GM12878 (cell line): ENCODE results near the gene LACRT. TPM values are rescaled to one million over a fixed set of nuclear protein-coding genes. Genes with fewer than 3 reads are reported as not detected.

Experiments
- ATAC-seq: fragments of 200-7000 bp; cut with Tn5 transposase; 3 replicates; pipeline ENCODE4 v1.9.1; 2020; ENCODE audit warnings: mild to moderate bottlenecking, moderate library complexity
- BruUV-seq: library from RNA; stranded (reverse); fragments of 400-500 nt; replicated peaks from 2 replicates; lab custom pipeline; 2021; lab: Mats Ljungman, UMichigan
- CTCF ChIA-PET: fragments of 300-600 bp; sonication (Branson Sonifier 250); formaldehyde crosslinking; extraction: SDS; loops from one replicate; lab custom pipeline; 2021; ENCODE audit warnings: inconsistent platforms; lab: Yijun Ruan, JAX
- POLR2A ChIA-PET: fragments of 350-600 bp; formaldehyde crosslinking; extraction: SDS; loops from one replicate; lab custom pipeline; 2021; ENCODE audit warnings: inconsistent platforms; lab: Charles Lee
- RAD21 ChIA-PET: fragments of 300-600 bp; sonication (Branson Sonifier 250); formaldehyde crosslinking; loops from one replicate; lab custom pipeline; 2023; ENCODE audit warnings: antibody characterized with exemption; ENCODE audit not compliant: unreplicated experiment; lab: Charles Lee
- SMC1A ChIA-PET: fragments of 300-600 bp; sonication (Branson Sonifier 250); formaldehyde crosslinking; loops from one replicate; lab custom pipeline; 2023; ENCODE audit not compliant: unreplicated experiment, uncharacterized antibody; lab: Charles Lee
- DNase-seq: peaks from one replicate; pipeline ENCODE4 v3.0.0-alpha.2; 2011; ENCODE audit warnings: low read depth, low spot score
- FAIRE-seq: peaks from 3 replicates; lab custom pipeline; 2011; peaks lifted over from hg19 to GRCh38; lab: Jason Lieb, UNC
- H2AFZ ChIP-seq: 2 replicates; pipeline ENCODE4 v1.6.0; 2011; ENCODE audit warnings: low read depth, low read length, control low read depth; ENCODE audit not compliant: control insufficient read depth
- H3K27ac ChIP-seq: 2 replicates; pipeline ENCODE4 v1.5.1; 2011; ENCODE audit warnings: control low read depth; ENCODE audit not compliant: control insufficient read depth, insufficient read depth
- H3K27me3 ChIP-seq, 2 experiments: replicated peaks in 1 of 2; 2 replicates each; pipeline versions ENCODE4 v1.6.0 to v1.6.1; 2011; ENCODE audit warnings: low read length in 1 of 2; ENCODE audit not compliant: control insufficient read depth in 2 of 2, insufficient read depth in 2 of 2
- H3K36me3 ChIP-seq, 2 experiments: 2 replicates each; pipeline ENCODE4 v1.5.1; 2011; ENCODE audit warnings: low read length in 1 of 2; ENCODE audit not compliant: control insufficient read depth in 2 of 2, insufficient read depth in 2 of 2
- H3K4me1 ChIP-seq: 2 replicates; pipeline ENCODE4 v1.6.1; 2011; ENCODE audit warnings: mild to moderate bottlenecking, low read length, moderate library complexity, mixed read lengths; ENCODE audit not compliant: control insufficient read depth, insufficient read depth
- H3K4me2 ChIP-seq: 2 replicates; pipeline ENCODE4 v1.6.0; 2011; ENCODE audit warnings: control low read depth; ENCODE audit not compliant: control insufficient read depth, insufficient read depth
- H3K4me3 ChIP-seq: fragments of 200-600 bp; sonication (generic); 2 replicates; pipeline ENCODE4 v1.5.1; 2016
- H3K79me2 ChIP-seq: 2 replicates; pipeline ENCODE4 v1.6.0; 2011; ENCODE audit warnings: low read length; ENCODE audit not compliant: control insufficient read depth, insufficient read depth
- H3K9ac ChIP-seq: 2 replicates; pipeline ENCODE4 v1.8.0; 2011; ENCODE audit warnings: low read length, control low read depth, mixed read lengths; ENCODE audit not compliant: control insufficient read depth, insufficient read depth
- H3K9me3 ChIP-seq: replicated peaks from 3 replicates; pipeline ENCODE4 v1.5.1; 2011; ENCODE audit warnings: mild to moderate bottlenecking, low read length; ENCODE audit not compliant: control insufficient read depth, insufficient read depth
- H4K20me1 ChIP-seq: 2 replicates; pipeline ENCODE4 v1.6.0; 2011; ENCODE audit not compliant: control insufficient read depth, insufficient read depth
- DPF2 ChIP-seq: fragments of 450-650 bp; IDR thresholded peaks from 2 replicates; pipeline ENCODE4 v1.6.1; 2017; ENCODE audit warnings: mild to moderate bottlenecking
- MEF2A ChIP-seq: IDR thresholded peaks from 2 replicates; pipeline ENCODE4 v1.6.1; 2011; ENCODE audit warnings: low read depth, mild to moderate bottlenecking, low read length, moderate library complexity; ENCODE audit not compliant: insufficient read depth
- MEF2B ChIP-seq: fragments of 450-650 bp; IDR thresholded peaks from 2 replicates; pipeline ENCODE4 v1.6.1; 2018; ENCODE audit warnings: mild to moderate bottlenecking, moderate library complexity; ENCODE audit not compliant: partially characterized antibody, poor library complexity, severe bottlenecking
- SPI1 ChIP-seq: IDR thresholded peaks from 2 replicates; pipeline ENCODE4 v1.6.1; 2011; ENCODE audit warnings: low read depth, mild to moderate bottlenecking, low read length, moderate library complexity, borderline replicate concordance; ENCODE audit not compliant: insufficient read depth
- ZNF217 ChIP-seq: fragments of 450-650 bp; IDR thresholded peaks from 2 replicates; pipeline ENCODE4 v1.6.1; 2017; ENCODE audit warnings: antibody characterized with exemption, mild to moderate bottlenecking
- WGBS: methylation state at CpG from one replicate; pipeline ENCODE4 v1.1.6; 2016; ENCODE audit warnings: low lambda C conversion rate; ENCODE audit not compliant: insufficient replicate concordance, insufficient coverage; ENCODE audit errors: missing lambda C conversion rate; 5-methylcytosine and 5-hydroxymethylcytosine counted together
- in situ Hi-C: fragments of 300-500 bp; cut with MboI; formaldehyde crosslinking; loops from 9 replicates; pipeline ENCODE4 v1.14.3; 2018; ENCODE audit warnings: mixed read lengths
- intact Hi-C: fragments of 100-400 bp; cut with micrococcal nuclease; formaldehyde crosslinking; loops from one replicate; pipeline ENCODE4 v1.14.2; 2022; ENCODE audit not compliant: unreplicated experiment
- polyA plus RNA-seq, 11 experiments: library from polyadenylated mRNA; depleted of rRNA in 4 of 11; unstranded in 6 of 11; stranded (reverse) in 5 of 11; fragments of >200 nt; fragmentation: Nextera tagmentation in 4 of 11; fragmentation: Illumina TruSeq in 1 of 11; extraction: Ambion mirVana in 4 of 11; extraction: Trizol in 1 of 11; gene quantifications; 1 replicate in 1 of 11; 2 replicates in 10 of 11; pipeline versions ENCODE4 v1.2.1 to v1.2.3, GENCODE V29; 2011 to 2016; ENCODE audit warnings: inconsistent platforms in 2 of 11, missing spikeins in 2 of 11, low read depth in 1 of 11
- total RNA-seq, 4 experiments: library from RNA; depleted of rRNA in 3 of 4; stranded (reverse); fragments of >200 nt in 3 of 4; fragmentation: Illumina TruSeq in 1 of 4; extraction: Trizol in 1 of 4; gene quantifications; 2 replicates each; pipeline versions ENCODE4 v1.2.1 to v1.2.3, GENCODE V29; 2013 to 2021
- TF ChIP-seq, protein P1 (sequence below): fragments of 450-650 bp; IDR thresholded peaks from 2 replicates; pipeline ENCODE4 v1.6.1; 2018; ENCODE audit warnings: mild to moderate bottlenecking, low read depth, moderate library complexity; ENCODE audit not compliant: partially characterized antibody

Gene LACRT
- total and polyA plus RNA-seq, 10 of the 15 experiments (the other 5 are each of a cell fraction or from before 2014, with no cell fraction given), result not detected

DNA sequence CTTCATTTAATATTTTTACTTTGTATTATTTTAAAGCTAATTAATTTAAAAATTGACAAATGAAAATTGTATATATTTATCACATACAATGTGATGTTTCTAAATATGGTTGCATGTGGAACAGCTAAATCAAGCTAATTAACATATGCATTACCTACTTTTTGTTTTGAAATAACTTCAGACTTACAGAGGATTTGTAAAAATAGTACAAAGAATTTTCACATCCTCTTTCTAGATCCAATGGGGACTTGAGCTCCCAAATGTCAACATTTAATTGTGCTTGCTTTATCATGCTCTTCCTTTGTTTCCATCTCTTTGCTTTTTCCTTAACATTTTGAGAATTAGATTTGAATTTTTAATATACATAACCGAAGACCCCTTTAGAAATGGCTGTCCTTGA lies 6.9 kb upstream of the LACRT start:
- Histone ChIP-seq H3K4me3 (no peak overlapping the region), H3K9me3 (no peaks in the 10 kb centered on the region; the same call in 2 of the 3 replicates), H3K27me3 (no peaks in the 10 kb centered on the region), H3K79me2 (no peaks in the 10 kb centered on the region), H3K27ac (no peak overlapping the region), H4K20me1 (no peaks in the 10 kb centered on the region), H3K4me2 (no peak overlapping the region), H3K4me1 (peaks cover 5% of the 10 kb centered on the region), H3K9ac (no peak overlapping the region), H3K36me3 (no peaks in the 10 kb centered on the region), H2AFZ (no peak overlapping the region)
- TF ChIP-seq DPF2, result no peak
- 0 out of 2 replicates have a peak, but pooled peaks have one; percentile 13 for TF ChIP-seq MEF2A
- TF ChIP-seq MEF2B, result peak; percentile 23
- peak; percentile 69; the same call in 1 of the 2 replicates for TF ChIP-seq SPI1
- no peak for TF ChIP-seq ZNF217
- TF ChIP-seq, protein P1, sequence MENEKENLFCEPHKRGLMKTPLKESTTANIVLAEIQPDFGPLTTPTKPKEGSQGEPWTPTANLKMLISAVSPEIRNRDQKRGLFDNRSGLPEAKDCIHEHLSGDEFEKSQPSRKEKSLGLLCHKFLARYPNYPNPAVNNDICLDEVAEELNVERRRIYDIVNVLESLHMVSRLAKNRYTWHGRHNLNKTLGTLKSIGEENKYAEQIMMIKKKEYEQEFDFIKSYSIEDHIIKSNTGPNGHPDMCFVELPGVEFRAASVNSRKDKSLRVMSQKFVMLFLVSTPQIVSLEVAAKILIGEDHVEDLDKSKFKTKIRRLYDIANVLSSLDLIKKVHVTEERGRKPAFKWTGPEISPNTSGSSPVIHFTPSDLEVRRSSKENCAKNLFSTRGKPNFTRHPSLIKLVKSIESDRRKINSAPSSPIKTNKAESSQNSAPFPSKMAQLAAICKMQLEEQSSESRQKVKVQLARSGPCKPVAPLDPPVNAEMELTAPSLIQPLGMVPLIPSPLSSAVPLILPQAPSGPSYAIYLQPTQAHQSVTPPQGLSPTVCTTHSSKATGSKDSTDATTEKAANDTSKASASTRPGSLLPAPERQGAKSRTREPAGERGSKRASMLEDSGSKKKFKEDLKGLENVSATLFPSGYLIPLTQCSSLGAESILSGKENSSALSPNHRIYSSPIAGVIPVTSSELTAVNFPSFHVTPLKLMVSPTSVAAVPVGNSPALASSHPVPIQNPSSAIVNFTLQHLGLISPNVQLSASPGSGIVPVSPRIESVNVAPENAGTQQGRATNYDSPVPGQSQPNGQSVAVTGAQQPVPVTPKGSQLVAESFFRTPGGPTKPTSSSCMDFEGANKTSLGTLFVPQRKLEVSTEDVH, result no peak
- peak; percentile 57; the same call in 2 of the 3 replicates for ATAC-seq
- no peak for DNase-seq
- ChIA-PET SMC1A (interaction anchor here (0.6 to 1.5 kb wide), 4 partner anchors 10 to 972 kb away, joined by 3 to 4 read pairs (median 4); no protein-coding TSS in a partner anchor), RAD21 (interaction anchor here (1.2 to 1.8 kb wide), 2 partner anchors 17 to 351 kb away, joined by 4 to 5 read pairs; no protein-coding TSS in a partner anchor), CTCF (interaction anchor here (0.7 to 1.8 kb wide), 5 partner anchors 9 to 753 kb away, joined by 3 to 8 read pairs (median 3); no protein-coding TSS in a partner anchor), POLR2A (no interaction called here)
- 75% methylated on average over 1 of the region's 1 CpG for WGBS
- BruUV-seq, result no TSS peak
- in situ Hi-C loops (no loop called here), intact Hi-C loops (no loop called here)
- no peak for FAIRE-seq
